ENCODE data around the gene SLC49A4.
A peak's percentile ranks its signal among the peaks of the same experiment; 100 is the strongest.

SLC49A4 gene

DNA sequence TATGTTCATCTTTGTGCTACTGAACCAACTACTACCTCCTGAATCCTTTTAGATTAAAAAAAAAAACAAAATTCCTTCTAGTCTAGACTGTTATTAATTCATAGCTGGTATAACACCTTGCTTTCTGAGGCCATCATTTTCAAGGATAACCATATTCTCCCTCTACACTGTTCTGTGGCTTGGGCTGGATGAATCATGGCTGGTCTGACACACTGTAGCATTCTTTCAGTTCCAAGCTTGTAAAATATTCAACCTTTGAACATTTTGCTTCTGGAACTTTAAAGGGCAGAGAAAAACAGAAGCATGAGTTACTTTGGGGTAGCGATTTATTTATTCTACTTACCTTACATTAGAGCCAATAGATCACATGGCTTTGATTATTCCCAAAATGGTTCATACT, 8.8 kb upstream of the SLC49A4 start:
- DNase-seq: no peak

- DNase-seq: no peak
Observed at GRCh38 chr3:122787872-122788271, 7.0 kb upstream of the SLC49A4 start.

- DNase-seq: no peak
Observed at GRCh38 chr3:122789585-122790273, 5.1 kb upstream of the SLC49A4 start.

DNA sequence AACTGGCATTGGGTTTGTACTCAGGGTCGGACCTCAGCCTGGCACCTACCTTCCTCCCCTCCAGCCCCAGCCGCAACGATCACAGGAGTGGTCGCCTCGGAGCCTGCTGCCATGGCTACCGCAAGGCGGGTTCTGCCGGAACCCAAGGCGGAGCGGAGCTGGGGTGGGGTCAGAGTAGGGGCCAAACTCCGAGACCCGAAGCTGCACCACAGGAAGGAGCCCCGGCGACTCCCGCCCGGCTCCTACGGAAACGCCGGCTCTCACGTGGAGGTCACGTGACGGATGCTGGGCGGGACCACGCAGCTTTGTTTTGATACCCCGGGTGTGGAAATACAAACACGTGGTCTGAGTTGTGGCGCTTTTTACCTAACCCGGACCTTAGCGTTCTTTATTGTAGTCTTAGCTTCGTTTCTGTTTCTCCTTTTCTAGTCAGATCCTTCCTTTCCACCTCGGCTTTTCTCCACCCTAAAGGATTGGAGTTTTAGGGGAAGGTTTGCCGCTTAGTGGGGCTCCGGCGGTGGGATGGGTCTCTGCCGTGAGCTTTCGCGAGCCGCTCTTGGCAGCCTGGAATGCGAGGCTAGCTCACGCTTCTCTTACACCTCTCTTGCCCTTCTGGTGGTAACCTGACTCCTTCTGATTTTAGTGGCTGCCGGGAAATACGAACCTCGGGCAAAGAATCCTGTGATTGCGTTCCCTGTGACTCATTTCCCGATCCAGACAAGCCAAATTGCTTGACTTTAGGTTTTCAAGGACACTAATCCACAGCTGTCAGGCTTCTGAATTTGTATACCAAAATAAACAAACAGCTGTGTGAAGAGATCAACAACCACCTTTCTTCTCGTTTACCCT, 1.1 kb upstream of the SLC49A4 start, which contains the start of gene HSPBAP1:
TSS of gene HSPBAP1 (minus strand) at position 264 of the 849 bp plus-strand sequence. CDS start at position 113, 151 bp downstream.
- DNase-seq: peak; percentile 92

DNA sequence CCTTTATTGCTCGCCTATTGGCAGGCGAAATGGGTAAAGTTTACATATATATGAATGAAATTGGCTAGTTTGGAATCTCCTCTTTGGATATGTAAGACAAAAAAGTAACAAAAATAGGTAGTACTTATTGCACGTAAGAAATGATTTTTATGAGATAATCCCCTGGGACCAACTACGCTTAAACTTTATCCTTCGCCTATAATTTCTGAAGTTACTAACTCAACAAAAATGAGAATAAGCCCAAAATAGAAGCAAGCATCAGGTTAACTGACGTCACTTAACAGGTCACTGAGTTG, 438 bp upstream of the SLC49A4 start:
- DNase-seq: no peak

- no peak for DNase-seq
Observed at GRCh38 chr3:122795674-122796195, 866 bp downstream of the SLC49A4 start.

- no peak for DNase-seq
Observed at GRCh38 chr3:122797291-122797690, 2.4 kb downstream of the SLC49A4 start.

GRCh38 chr3:122799322-122799721, 4.5 kb downstream of the SLC49A4 start:
- no peak for DNase-seq

DNA sequence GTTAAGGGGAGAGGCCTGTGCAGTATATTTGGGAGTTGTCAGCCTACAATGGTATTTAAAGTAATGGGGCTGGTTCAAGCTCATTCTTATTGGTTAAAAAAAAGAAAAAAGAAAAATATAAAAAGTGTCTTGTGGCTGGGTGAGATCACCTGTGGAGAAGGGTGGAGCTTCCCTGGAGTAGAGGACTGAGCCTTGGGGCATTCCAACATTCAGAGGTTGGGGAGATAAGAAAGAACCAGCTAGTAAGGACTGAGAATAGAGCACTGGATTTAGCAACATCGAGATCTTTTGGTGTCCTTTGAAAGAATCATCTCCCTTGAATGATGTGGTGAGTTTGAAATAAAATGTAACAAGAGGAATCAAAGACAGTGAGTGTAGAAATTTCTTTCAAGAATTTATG, 5.2 kb downstream of the SLC49A4 start:
- no peak for DNase-seq

DNA sequence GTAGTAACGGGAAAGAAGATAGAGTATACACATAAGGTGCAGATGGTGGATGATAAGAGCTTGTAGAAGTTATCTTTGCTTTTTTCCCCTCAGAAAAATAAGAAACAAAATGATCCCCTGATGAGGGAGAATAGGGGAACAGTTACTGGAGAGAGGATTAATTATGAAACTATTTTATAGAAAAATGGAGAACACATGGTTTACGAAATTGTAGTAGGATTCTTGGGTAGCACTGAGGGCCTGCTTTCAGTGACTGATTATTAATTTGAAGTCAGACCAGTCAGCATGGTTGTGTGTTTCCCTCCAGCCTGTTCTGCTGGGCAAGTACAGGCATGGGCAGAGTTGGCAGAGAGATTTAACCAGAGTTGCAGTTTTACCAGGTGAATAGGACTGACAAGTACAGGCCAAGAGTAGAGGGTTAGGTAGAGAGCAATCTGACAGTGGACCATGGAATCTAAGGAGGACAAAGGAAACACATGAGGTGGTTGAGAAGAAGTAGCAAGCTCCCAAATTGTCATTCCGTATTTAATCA, 5.9 kb downstream of the SLC49A4 start:
- DNase-seq: no peak

DNA sequence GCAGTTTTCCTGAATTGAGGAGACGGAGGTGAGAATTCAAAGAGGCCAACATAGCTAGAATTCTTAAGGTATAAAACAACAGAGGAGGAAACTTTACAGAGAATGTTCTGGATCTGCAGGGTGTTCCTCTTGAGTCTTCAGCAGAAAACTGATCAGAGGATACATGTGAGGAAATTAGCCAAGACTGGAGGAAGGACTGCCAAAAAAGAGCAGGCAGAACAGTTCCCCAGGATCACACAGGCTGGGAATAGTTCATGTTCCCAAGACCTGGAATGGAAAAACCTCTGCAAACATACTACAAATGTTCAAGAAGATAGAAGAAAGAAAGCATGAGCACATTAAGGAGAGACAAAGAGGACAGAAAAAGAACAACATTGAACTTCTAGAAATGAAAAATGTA, 7.5 kb downstream of the SLC49A4 start:
- no peak for DNase-seq

- no peak for DNase-seq
Observed at GRCh38 chr3:122803977-122804376, 9.1 kb downstream of the SLC49A4 start.

- DNase-seq: no peak
Observed at GRCh38 chr3:122810734-122811133, 15.9 kb downstream of the SLC49A4 start.

DNA sequence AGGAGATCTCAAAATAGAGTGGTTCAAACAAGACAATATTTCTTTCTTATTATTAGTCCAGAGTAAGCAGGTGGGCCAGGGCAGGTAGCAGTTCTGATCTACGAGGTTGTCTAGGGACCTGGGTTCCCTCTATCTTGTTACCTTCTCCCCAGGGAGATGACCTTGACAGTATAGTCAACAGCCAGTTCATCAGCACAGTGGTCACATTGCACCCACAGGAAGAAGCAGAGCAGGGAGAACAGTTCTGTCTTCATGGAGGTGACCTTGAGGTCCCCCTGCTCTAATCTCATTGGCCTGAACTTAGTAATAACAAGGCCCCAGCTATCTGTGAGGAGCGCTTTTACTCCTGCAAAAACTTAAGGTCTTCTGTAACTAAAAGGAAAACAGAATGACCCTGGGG, 21.7 kb downstream of the SLC49A4 start:
- no peak for DNase-seq

- no peak for DNase-seq
Observed at GRCh38 chr3:122824465-122825381, 29.9 kb downstream of the SLC49A4 start.

DNA sequence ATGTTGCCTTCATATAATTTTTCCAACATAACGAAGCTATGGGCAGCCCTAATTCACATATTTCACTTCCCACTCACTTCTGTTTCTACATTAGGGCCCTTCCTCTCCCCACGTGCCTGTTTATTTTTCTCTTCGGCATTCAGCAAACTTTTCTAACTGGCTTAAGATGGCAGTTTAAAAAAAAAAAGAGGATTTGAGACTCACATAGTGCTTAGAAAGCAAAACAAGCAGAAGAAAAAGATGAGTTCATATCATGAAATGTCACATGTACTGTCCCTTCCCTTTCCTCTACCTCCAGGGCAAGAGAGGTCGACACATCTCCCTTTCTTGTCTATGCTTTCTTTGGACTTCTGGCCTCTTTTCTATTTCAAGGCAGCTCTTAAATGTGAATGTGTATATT, 30.6 kb downstream of the SLC49A4 start:
- DNase-seq: no peak

DNA sequence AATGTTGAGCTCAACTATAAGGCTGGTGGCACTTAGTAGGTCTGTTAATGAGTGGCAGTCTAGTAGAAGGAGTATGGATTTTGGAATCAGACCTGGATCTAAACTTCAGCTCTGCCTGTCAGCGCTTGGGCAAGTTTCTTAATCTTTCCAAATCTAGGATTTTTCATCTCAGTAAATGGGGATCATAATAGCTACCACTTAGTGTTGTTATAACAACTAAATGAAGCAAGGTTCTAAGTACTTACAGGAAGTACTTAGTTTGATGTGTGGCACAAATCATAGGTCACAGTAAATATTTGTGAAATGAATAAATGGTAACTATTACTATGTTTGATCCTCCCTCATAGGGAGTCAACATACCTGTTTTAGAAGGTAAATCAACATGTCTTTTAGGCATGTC, 31.4 kb downstream of the SLC49A4 start:
- DNase-seq: no peak

DNA sequence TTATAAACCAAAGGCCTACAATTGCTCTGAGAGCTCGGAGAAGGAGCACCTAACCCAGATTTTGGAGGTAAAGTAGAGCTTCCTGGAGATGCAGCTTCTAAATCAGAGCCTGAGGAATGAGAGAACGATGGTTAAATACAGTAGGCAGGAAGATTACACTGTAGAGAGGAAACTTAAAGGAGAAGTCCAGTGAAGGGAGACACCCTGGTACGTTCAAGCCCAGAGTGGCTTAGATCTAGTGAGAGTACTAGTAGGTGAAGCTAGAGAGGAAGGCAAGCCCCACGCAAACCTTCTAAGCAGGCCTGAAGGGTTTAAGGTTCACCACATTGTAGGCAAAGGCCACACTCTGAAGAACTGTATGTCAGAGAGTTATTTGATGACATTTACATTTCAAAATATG, 33.4 kb downstream of the SLC49A4 start:
- DNase-seq: no peak

GRCh38 chr3:122835590-122835989, 40.7 kb downstream of the SLC49A4 start:
- DNase-seq: no peak

- no peak for DNase-seq
Observed at GRCh38 chr3:122843604-122844003, 48.7 kb downstream of the SLC49A4 start.

GRCh38 chr3:122857019-122857418, 62.1 kb downstream of the SLC49A4 start:
- DNase-seq: no peak

GRCh38 chr3:122858373-122858772, 63.5 kb downstream of the SLC49A4 start:
- no peak for DNase-seq
